HL-60/S4 treated with retinoic acid at 250 ng/mL for 4 days and 3 days (cell line): ENCODE results near the gene FAM163B.

ENCODE experiments used
- in situ Hi-C: fragments of 300-500 bp; cut with MboI; formaldehyde crosslinking; loops from 2 replicates; pipeline ENCODE4 v1.7.0; 2022; ENCODE audit warnings: low sequenced_read_pairs

FAM163B gene

GRCh38 chr9:133616643-133617405 lies 7.6 kb upstream of the FAM163B start:
- in situ Hi-C loops, result no loop called here

DNA sequence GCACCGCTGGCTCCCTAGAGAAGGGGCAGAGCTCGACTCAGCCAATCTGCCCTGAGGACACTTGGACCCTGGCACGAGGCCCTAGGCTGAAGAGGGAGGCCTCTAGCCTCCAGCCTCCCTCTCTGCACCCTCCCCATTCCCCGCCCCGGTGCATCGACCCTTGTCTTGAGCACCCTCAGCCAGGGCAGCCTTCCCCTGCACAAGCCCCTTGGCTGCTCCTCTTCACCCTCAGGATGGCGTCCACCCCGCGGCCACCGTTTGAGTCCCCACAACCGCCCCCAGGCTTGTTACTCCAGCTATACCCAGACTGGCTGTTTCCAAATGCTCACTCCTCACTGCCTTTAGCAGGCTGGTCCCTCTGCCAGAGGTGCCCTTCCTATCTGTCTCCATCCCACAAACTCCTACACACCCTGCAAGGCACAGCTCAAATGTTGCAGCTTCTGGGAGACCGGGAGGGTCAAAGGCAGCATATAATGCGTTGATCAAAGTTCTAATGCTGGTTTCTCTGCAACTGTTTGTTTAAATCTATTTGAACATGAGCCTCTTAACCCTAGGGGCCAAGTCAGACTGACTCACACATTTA lies 6.5 kb upstream of the FAM163B start:
- in situ Hi-C loops, result no loop called here

- in situ Hi-C loops, result no loop called here
Measured at GRCh38 chr9:133615186-133615585, 6.0 kb upstream of the FAM163B start.

DNA sequence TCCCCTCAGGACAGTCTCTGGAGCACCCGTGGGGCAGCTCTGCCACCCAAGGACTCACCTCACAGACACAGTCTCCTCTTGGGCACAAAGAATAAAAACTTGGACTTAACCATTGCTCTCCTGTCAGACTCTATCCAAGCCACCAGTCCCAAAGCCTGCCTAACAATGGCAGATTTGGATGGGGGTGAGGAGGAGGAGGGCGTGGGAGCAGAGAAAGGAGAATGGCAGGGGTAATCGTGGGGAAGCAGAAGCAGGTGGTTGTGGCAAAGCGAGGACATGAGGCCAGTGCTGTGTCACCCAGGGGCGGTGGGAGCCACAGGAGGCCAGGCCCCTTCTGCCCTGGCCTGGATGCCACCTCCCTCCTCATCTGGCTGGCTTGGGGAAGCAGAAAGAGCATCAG lies 5.5 kb upstream of the FAM163B start:
- in situ Hi-C loops, result no loop called here

DNA sequence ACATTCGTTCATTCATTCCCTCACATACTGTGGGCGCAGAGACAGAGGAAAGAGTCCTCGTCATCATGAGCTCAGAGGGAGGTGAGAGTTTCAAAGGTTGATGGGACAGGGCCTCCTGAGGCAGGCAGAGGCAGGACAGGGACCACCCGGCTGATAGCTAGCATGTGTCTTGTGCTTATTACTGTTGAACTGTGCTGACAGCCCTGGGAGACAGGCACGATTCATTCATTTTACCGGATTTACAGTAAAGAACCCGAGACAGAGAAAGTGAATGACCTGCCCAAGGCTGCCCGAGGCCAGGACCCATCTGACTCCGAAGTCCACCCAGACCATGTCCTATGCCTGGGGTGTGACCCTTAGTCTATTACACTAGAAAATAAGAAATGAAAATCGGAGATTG lies 4.9 kb upstream of the FAM163B start:
- in situ Hi-C loops, result no loop called here

- in situ Hi-C loops, result no loop called here
Measured at GRCh38 chr9:133613432-133613831, 4.2 kb upstream of the FAM163B start.

- in situ Hi-C loops, result no loop called here
Measured at GRCh38 chr9:133612816-133613215, 3.6 kb upstream of the FAM163B start.

DNA sequence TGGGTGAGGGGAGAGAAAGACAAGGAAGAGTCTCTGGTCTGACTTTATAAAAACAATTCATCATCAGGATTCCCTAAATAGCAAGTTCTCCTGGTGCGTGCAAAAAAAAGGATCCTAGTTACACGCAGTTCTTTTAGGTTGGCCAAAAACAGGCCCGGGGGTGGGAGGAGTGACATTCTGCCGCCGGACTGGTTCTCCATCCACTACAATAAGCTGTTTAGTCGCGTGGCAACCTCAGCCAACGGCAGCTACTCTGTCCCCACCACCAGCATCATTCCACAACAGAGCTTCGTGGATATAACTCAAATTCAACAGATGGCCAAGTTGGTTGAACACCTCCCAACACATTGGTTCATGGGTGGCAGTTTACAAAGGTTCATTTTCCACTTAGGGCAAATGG lies 2.9 kb upstream of the FAM163B start:
- in situ Hi-C loops, result no loop called here

GRCh38 chr9:133610845-133611244 lies 1.7 kb upstream of the FAM163B start:
- in situ Hi-C loops, result no loop called here

DNA sequence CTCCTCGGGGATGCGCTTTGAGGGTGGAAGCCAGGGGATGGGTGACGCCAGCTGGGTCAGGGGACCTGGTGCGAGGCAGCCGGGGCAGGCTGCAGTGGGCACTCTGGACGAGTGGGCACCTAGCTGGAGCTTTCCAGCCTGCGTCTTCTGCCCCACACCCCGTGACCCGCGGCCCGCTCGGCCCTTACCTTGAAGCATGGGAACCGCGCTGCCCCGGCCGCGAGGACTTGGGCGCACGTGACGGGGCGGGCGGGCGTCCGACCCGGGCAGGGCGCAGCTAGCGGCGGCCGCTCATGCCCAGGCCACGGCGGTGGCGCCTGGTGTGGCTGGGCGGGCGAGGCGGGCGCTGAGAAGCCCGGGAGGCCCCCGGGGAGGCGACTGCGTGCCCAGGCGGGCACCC lies 300 bp downstream of the FAM163B start:
- in situ Hi-C loops, result no loop called here

- in situ Hi-C loops, result no loop called here
Measured at GRCh38 chr9:133608382-133608781, 807 bp downstream of the FAM163B start.

- in situ Hi-C loops, result no loop called here
Measured at GRCh38 chr9:133607976-133608375, 1.2 kb downstream of the FAM163B start.

GRCh38 chr9:133607381-133607780 lies 1.8 kb downstream of the FAM163B start:
- in situ Hi-C loops, result no loop called here

GRCh38 chr9:133606708-133607025 lies 2.5 kb downstream of the FAM163B start:
- in situ Hi-C loops, result no loop called here

DNA sequence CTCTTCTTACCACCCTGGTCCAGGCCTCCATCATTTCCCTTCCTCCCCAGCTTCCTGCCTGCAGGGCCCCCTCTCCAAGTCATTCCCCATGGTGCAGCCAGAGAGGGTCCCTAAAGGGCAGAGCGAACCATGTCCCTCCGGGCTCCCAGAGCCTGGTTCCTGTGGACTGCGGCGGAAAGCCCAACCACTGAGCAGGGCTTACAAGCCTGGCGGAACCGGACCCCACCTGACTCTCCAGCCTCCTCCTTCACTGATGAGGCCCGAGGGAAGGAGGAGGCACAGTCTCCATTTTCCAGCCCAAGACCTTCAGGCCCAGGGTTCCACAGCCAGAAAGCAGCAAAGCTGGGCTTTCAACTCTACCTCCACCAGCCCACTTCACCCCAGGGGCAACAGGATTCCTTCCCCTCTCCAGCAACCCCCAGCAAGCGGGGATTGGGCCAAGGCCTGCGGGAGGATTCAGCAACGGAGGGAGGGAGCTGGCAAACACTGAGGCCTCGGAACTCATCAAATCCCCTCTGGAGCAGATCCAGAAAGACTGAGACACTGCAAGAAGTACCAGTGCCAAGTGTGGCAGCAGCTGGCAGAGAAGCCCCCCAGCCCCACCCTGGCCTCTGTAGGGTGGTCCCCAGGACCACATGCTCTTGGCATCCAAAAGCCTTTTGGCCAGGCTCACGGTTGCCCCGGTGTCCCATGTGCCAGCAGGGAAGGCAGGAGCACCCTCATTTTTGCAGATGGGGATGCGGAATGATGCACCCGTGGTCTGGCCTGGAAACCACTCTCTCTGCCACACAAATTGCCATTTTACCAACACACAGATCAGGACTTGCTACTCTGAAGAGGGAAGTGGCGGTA lies 3.1 kb downstream of the FAM163B start:
- in situ Hi-C loops, result no loop called here

DNA sequence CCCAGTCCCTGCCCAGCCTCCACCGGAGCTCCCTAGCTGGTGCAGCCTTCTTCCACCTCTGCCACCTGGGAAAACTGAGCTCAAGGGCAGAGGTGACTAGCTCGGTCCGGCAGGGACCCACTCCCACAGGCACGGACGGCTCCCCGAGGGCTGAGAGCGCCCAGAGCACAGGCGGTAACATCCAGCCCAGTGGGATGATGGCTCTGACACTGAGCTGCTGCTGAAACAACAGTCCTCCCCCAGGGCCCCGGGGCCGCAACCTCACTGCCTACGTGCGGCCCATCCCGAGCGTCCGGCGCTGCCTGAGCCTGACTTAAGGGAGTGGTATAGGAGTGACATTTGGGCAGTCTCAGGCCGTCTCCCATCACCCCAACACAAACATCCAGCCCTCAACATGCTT lies 3.7 kb downstream of the FAM163B start:
- in situ Hi-C loops, result no loop called here

- in situ Hi-C loops, result no loop called here
Measured at GRCh38 chr9:133604856-133605255, 4.3 kb downstream of the FAM163B start.

DNA sequence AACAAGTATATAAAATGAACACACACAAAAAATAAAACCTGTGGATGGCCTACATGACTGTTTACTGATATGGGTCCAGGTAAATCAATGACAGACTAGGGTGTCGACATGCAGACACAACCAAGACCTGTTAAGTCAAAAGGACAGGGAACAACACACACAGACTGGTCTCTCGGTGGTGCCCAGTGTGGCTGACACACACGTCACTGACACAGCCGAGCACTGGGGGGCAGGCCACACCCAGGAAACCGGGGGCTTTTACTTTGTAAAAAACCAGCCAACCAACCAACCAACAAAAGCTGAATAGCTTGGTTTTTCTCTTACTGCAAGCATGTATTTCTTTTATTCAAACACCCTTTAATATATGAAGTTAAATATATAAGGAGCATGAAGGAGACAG lies 5.0 kb downstream of the FAM163B start:
- in situ Hi-C loops, result no loop called here

GRCh38 chr9:133603135-133603927 lies 5.9 kb downstream of the FAM163B start:
- in situ Hi-C loops, result no loop called here

- in situ Hi-C loops, result no loop called here
Measured at GRCh38 chr9:133602277-133602676, 6.9 kb downstream of the FAM163B start.

- in situ Hi-C loops, result no loop called here
Measured at GRCh38 chr9:133601746-133602145, 7.4 kb downstream of the FAM163B start.
